Keratinocyte (primary cell): ENCODE data around the gene ZC3H12D.

Experiments
- CTCF ChIP-seq, 3 experiments: IDR thresholded peaks in 1 of 3; conservative IDR thresholded peaks in 1 of 3; optimal IDR thresholded peaks in 1 of 3; 2 replicates in 2 of 3; 3 replicates in 1 of 3; pipeline versions ENCODE3 to v1.5.1; 2011; ENCODE audit warnings: low read length in 3 of 3, mild to moderate bottlenecking in 3 of 3, moderate library complexity in 2 of 3, control low read depth in 1 of 3, inconsistent platforms in 1 of 3; ENCODE audit not compliant: insufficient read depth in 2 of 3; ENCODE audit errors: extremely low read depth in 1 of 3
- EZH2 ChIP-seq: IDR thresholded peaks from one replicate; pipeline ENCODE4 v1.6.1; 2012; ENCODE audit warnings: inconsistent platforms, mild to moderate bottlenecking, low read length, moderate library complexity

DNA sequence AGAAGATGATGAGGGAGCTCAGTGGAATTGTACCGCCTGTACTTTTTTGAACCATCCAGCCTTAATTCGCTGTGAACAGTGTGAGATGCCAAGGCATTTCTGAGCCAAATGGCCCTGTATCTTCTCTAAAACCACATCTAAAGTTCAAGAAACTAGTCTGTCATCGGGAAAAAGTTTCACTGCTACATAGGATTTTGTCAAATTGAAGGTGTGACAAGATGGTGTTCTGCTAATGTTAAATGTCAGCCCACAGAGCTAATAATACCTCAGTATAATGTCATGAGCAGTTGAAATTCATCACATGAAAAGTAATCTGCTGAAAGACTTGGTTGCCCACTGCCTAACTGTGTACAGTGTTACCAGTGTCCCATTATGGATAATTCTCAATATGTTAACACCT, 75.2 kb downstream of the ZC3H12D start:
- no peak for TF ChIP-seq CTCF (optimal IDR thresholded peaks at IDR 0.05 in 1 of 3, IDR thresholded peaks at IDR 0.05 in 1 of 3, conservative IDR thresholded peaks at IDR 0.05 in 1 of 3; ENCODE audit: extremely low read depth in 1 of 3, insufficient read depth in 2 of 3, low read length in 3 of 3)
- TF ChIP-seq EZH2: no peak
